ENCODE data around the gene TP53TG3E.
"Not testable (repeated sequence)": the region's sequence is repeated elsewhere in the genome, so short reads cannot be mapped to it uniquely, and the experiment has no call there.

Gene TP53TG3E, protein sequence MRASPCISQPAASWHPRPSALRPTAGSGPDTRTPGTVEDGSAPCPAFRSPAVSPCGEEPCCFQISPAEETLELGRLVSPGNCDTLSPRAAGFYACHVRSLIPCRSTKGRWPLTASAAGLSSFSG

GRCh38 chr16:33304006-33304405 is at the start of gene TP53TG3E:
TP53TG3E (plus strand) TSS chr16:33304306; CDS start chr16:33304374, 68 bp downstream.
- not testable (repeated sequence) for DNase-seq

DNA sequence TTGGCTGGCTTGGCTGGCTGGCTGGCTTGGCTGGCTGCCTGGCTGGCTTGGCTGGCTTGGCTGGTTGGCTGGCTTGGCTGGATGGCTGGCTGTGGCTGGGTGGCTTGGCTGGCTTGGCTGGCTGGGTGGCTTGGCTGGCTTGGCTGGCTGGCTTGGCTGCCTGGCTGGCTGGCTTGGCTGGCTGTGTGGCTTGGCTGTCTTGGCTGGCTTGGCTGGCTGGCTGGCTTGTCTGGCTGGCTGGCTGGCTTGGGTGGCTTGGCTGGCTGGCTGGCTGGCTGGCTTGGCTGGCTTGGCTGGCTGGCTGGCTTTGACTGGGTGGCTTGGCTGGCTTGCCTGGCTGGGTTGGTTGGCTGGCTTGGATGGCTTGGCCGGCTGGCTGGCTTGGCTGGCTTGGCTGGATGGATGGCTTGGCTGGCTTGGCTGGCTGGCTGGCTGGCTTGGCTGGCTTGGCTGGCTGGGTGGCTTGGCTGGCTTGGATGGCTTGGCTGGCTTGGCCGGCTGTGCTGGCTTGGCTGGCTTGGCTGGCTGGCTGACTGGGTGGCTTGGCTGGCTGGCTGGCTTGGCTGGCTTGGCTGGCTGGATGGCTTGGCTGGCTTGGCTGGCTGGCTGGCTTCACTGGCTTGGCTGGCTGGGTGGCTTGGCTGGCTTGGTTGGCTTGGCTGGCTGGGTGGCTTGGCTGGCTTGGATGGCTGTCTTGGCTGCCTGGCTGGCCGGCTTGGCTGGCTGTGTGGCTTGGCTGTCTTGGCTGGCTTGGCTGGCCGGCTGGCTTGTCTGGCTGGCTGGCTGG is 32.3 kb downstream of the TP53TG3E start:
- not testable (repeated sequence) for DNase-seq

- DNase-seq = not testable (repeated sequence)
These were observed 33.8 kb downstream of the TP53TG3E start for GRCh38 chr16:33337627-33338542.

DNA sequence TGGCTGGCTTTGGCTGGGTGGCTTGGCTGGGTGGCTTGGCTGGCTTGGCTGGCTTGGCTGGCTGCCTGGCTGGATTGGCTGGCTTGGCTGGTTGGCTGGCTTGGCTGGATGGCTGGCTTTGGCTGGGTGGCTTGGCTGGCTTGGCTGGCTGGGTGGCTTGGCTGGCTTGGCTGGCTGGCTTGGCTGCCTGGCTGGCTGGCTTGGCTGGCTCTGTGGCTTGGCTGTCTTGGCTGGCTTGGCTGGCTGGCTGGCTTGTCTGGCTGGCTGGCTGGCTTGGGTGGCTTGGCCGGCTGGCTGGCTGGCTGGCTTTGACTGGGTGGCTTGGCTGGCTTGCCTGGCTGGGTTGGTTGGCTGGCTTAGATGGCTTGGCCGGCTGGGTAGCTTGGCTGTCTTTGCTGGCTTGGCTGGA is 34.4 kb downstream of the TP53TG3E start:
- not testable (repeated sequence) for DNase-seq

DNA sequence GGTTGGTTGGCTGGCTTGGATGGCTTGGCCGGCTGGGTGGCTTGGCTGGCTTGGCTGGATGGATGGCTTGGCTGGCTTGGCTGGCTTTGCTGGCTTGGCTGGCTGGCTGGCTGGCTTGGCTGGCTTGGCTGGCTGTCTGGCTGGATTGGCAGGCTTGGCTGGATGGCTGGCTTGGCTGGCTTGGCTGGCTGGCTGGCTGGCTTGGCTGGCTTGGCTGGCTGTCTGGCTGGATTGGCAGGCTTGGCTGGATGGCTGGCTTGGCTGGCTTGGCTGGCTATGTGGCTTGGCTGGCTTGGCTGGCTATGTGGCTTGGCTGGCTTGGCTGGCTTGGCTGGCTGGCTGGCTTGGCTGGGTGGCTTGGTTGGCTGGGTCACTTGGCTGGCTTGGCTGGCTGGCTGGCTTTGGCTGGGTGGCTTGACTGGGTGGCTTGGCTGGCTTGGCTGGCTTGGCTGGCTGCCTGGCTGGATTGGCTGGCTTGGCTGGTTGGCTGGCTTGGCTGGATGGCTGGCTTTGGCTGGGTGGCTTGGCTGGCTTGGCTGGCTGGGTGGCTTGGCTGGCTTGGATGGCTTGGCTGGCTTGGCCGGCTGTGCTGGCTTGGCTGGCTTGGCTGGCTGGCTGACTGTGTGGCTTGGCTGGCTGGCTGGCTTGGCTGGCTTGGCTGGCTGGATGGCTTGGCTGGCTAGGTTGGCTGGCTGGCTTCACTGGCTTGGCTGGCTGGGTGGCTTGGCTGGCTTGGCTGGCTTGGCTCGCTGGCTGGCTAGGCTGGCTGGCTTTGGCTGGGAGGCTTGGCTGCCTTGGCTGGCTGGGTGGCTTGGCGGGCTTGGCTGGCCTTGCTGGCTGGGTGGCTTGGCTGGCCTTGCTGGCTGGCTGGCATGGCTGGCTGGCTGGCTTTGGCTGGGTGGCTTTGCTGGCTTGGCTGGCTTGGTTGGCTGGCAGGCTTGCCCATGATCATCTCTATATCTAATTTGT is 35.3 kb downstream of the TP53TG3E start:
- DNase-seq = not testable (repeated sequence)

All from inflammatory macrophage treated with lipopolysaccharide for 1 hour (primary cell).